Endothelial cell of umbilical vein (primary cell): ENCODE measurements around the gene NEDD4. TPM values are rescaled to one million over a fixed set of nuclear protein-coding genes. Genes with fewer than 3 reads are reported as not detected.

Experiments
- BruUV-seq: library from RNA; stranded (reverse); fragments of 400-500 nt; replicated peaks from 2 replicates; lab custom pipeline; 2021; lab: Mats Ljungman, UMichigan
- CTCF ChIA-PET: fragments of 300-600, 350-600 bp; sonication (Branson Sonifier 250); formaldehyde crosslinking; loops from one replicate; lab custom pipeline; 2021; ENCODE audit warnings: antibody characterized with exemption, inconsistent platforms; lab: Charles Lee
- POLR2A ChIA-PET: fragments of 300-600, 350-600 bp; sonication (Branson Sonifier 250); formaldehyde crosslinking; loops from one replicate; lab custom pipeline; 2021; ENCODE audit warnings: antibody characterized with exemption, inconsistent platforms; lab: Charles Lee
- DNase-seq: peaks from one replicate; pipeline ENCODE4 v3.0.0-alpha.2; 2011; ENCODE audit warnings: low read depth, low spot score
- FAIRE-seq: peaks from 2 replicates; lab custom pipeline; 2011; peaks lifted over from hg19 to GRCh38; lab: Jason Lieb, UNC
- H2AFZ ChIP-seq: 2 replicates; pipeline ENCODE4 v1.6.0; 2012; ENCODE audit warnings: low read depth, low read length, control low read depth, inconsistent platforms
- H3K27ac ChIP-seq: 2 replicates; pipeline ENCODE4 v1.5.1; 2011; ENCODE audit warnings: low read depth, mild to moderate bottlenecking, control low read depth, low read length, moderate library complexity; ENCODE audit not compliant: insufficient read depth
- H3K27me3 ChIP-seq, 2 experiments: 2 replicates each; pipeline versions ENCODE4 v1.6.0 to v1.6.1; 2011; ENCODE audit warnings: low read length in 2 of 2, mixed read lengths in 1 of 2; ENCODE audit not compliant: control insufficient read depth in 2 of 2, insufficient read depth in 2 of 2
- H3K36me3 ChIP-seq, 2 experiments: 2 replicates in 1 of 2; 3 replicates in 1 of 2; pipeline ENCODE4 v1.5.1; 2011; ENCODE audit warnings: low read length in 2 of 2, mild to moderate bottlenecking in 1 of 2, moderate library complexity in 1 of 2; ENCODE audit not compliant: control insufficient read depth in 2 of 2, insufficient read depth in 2 of 2; ENCODE audit errors: extremely low read depth in 1 of 2
- H3K4me1 ChIP-seq: 3 replicates; pipeline ENCODE4 v1.5.1; 2011; ENCODE audit warnings: mild to moderate bottlenecking, low read length; ENCODE audit not compliant: control insufficient read depth, insufficient read depth; ENCODE audit errors: extremely low read depth
- H3K4me2 ChIP-seq: 2 replicates; pipeline ENCODE4 v1.6.1; 2011; ENCODE audit warnings: low read length, control low read depth, mixed read lengths; ENCODE audit not compliant: insufficient read depth
- H3K4me3 ChIP-seq, 3 experiments: fragments of 200-600 bp in 1 of 3; sonication (generic), shearing (Covaris generic) in 1 of 3; replicated peaks in 1 of 3; 2 replicates each; pipeline ENCODE4 v1.5.1; 2011 to 2016; ENCODE audit warnings: control low read depth in 3 of 3, low read length in 3 of 3, mild to moderate bottlenecking in 2 of 3, inconsistent platforms in 1 of 3, low read depth in 1 of 3, moderate library complexity in 1 of 3; ENCODE audit not compliant: insufficient read depth in 1 of 3
- H3K79me2 ChIP-seq: 2 replicates; pipeline ENCODE4 v1.6.0; 2012; ENCODE audit warnings: low read length, inconsistent platforms; ENCODE audit not compliant: control insufficient read depth, insufficient read depth
- H3K9ac ChIP-seq: replicated peaks from 2 replicates; pipeline ENCODE3; 2011; ENCODE audit warnings: low read length, control low read depth; ENCODE audit not compliant: insufficient read depth; ENCODE audit errors: extremely low read depth
- H3K9me1 ChIP-seq: replicated peaks from 3 replicates; pipeline ENCODE4 v1.6.0; 2011; ENCODE audit warnings: mild to moderate bottlenecking, low read length; ENCODE audit not compliant: control insufficient read depth, insufficient read depth; ENCODE audit errors: extremely low read depth
- H3K9me3 ChIP-seq: replicated peaks from 2 replicates; pipeline ENCODE4 v1.5.1; 2012; ENCODE audit warnings: low read length, inconsistent platforms; ENCODE audit not compliant: control insufficient read depth, insufficient read depth
- H4K20me1 ChIP-seq: replicated peaks from 2 replicates; pipeline ENCODE3; 2011; ENCODE audit warnings: mild to moderate bottlenecking, low read length; ENCODE audit not compliant: control insufficient read depth, insufficient read depth; ENCODE audit errors: extremely low read depth
- EZH2 ChIP-seq: IDR thresholded peaks from 2 replicates; pipeline ENCODE4 v1.6.1; 2012; ENCODE audit warnings: borderline replicate concordance, low read depth, mild to moderate bottlenecking, moderate library complexity, low read length, inconsistent platforms; ENCODE audit not compliant: severe bottlenecking
- FOS ChIP-seq: IDR thresholded peaks from 2 replicates; pipeline ENCODE4 v1.6.1; 2011; ENCODE audit warnings: mild to moderate bottlenecking, low read length, moderate library complexity, borderline replicate concordance; ENCODE audit not compliant: insufficient read depth
- GATA2 ChIP-seq: IDR thresholded peaks from 2 replicates; pipeline ENCODE4 v1.7.0; 2011; ENCODE audit warnings: low read depth, mild to moderate bottlenecking, moderate library complexity, mixed read lengths, low read length; ENCODE audit not compliant: insufficient read length, insufficient read depth
- JUN ChIP-seq: IDR thresholded peaks from 2 replicates; pipeline ENCODE4 v1.6.1; 2011; ENCODE audit warnings: borderline replicate concordance, low read depth; ENCODE audit not compliant: insufficient read length, insufficient read depth
- MYC ChIP-seq: IDR thresholded peaks from one replicate; pipeline ENCODE4 v1.6.1; 2011; ENCODE audit warnings: mild to moderate bottlenecking, low read depth, low read length
- POLR2A ChIP-seq: IDR thresholded peaks from 2 replicates; pipeline ENCODE4 v1.6.1; 2012; ENCODE audit warnings: low read depth, mild to moderate bottlenecking, control low read depth, low read length
- POLR2AphosphoS5 ChIP-seq: IDR thresholded peaks from 2 replicates; pipeline ENCODE4 v1.6.1; 2012; ENCODE audit warnings: low read depth, mild to moderate bottlenecking, control low read depth, low read length, moderate library complexity; ENCODE audit not compliant: insufficient read depth
- dilution Hi-C: fragments of 300-500 bp; cut with MboI; formaldehyde crosslinking; loops from one replicate; pipeline ENCODE4 v1.15.0; 2019; ENCODE audit warnings: low sequenced_read_pairs; ENCODE audit not compliant: extremely low pct_ligation_motif_present
- intact Hi-C: fragments of 100-400 bp; cut with micrococcal nuclease; formaldehyde crosslinking; loops from one replicate; pipeline ENCODE4 v1.10.0; 2022
- polyA plus RNA-seq, 4 experiments: library from polyadenylated mRNA; depleted of rRNA in 3 of 4; stranded (reverse) in 3 of 4; unstranded in 1 of 4; fragments of >200 nt; gene quantifications; 2 replicates each; pipeline versions ENCODE4 v1.2.1 to v1.2.3, GENCODE V29; 2011 to 2012; ENCODE audit warnings: missing spikeins in 1 of 4
- total RNA-seq: library from RNA; stranded (reverse); gene quantifications from 2 replicates; pipeline ENCODE4 v1.2.3, GENCODE V29; 2021
- TF ChIP-seq, protein P1 (sequence below): IDR thresholded peaks from 2 replicates; pipeline ENCODE4 v1.6.1; 2011; ENCODE audit not compliant: insufficient read depth, insufficient read length
- TF ChIP-seq, protein P2 (sequence below), 2 donors: IDR thresholded peaks; 1 replicate in 1 of 2; 2 replicates in 1 of 2; pipeline ENCODE4 v1.5.1; 2011; ENCODE audit warnings: low read length in 2 of 2, mild to moderate bottlenecking in 2 of 2, moderate library complexity in 2 of 2, control low read depth in 1 of 2, inconsistent platforms in 1 of 2, low read depth in 1 of 2; ENCODE audit not compliant: insufficient read depth in 1 of 2; ENCODE audit errors: extremely low read depth in 1 of 2

Gene NEDD4
- total and polyA plus RNA-seq, 2 donors (not counting 3 experiments of a cell fraction or from before 2014, with no cell fraction given): 9.2 to 39.0 TPM

DNA sequence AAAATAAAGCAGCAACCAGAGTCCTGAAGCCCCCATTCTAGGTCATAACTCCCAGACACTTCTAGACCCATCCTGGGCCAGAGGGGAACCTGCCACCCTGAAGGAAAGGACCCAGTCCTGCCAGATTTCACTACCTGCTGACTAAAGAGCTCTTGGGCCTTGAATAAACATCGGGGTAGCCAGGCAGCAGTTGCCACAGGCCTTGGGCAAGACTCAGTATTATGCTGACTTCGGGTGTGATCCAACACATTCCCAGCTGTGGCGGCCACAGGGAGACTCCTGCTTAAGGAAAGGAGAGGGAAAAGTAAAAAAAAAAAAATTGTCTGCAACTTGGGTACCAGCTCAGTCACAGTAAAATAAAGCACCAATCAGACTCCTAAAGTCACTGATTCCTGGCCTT, 23.8 kb downstream of the NEDD4 start:
- H3K4me3 ChIP-seq: no peak overlapping the region
- H2AFZ ChIP-seq: no peak overlapping the region
- no peaks in the 10 kb centered on the region for H3K9me1 ChIP-seq
- no peaks in the 10 kb centered on the region for H3K4me1 ChIP-seq
- no peak overlapping the region for H3K4me2 ChIP-seq
- H3K79me2 ChIP-seq: peaks cover 50% of the 10 kb centered on the region
- FAIRE-seq (no peak), DNase-seq (no peak)
- intact Hi-C loops (no loop called here), dilution Hi-C loops (no loop called here)
- H3K27me3 ChIP-seq: no peaks in the 10 kb centered on the region
- CTCF ChIA-PET: no interaction called here
- no TSS peak for BruUV-seq
- POLR2A ChIA-PET: no interaction called here
- H3K36me3 ChIP-seq: peaks cover 0 to 2% of the 10 kb centered on the region in 2 experiments
- no peak for TF ChIP-seq EZH2
- TF ChIP-seq POLR2A: no peak
- TF ChIP-seq JUN: no peak
- TF ChIP-seq, protein P1, sequence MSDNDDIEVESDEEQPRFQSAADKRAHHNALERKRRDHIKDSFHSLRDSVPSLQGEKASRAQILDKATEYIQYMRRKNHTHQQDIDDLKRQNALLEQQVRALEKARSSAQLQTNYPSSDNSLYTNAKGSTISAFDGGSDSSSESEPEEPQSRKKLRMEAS: no peak
- TF ChIP-seq POLR2AphosphoS5: no peak
- TF ChIP-seq, protein P2, sequence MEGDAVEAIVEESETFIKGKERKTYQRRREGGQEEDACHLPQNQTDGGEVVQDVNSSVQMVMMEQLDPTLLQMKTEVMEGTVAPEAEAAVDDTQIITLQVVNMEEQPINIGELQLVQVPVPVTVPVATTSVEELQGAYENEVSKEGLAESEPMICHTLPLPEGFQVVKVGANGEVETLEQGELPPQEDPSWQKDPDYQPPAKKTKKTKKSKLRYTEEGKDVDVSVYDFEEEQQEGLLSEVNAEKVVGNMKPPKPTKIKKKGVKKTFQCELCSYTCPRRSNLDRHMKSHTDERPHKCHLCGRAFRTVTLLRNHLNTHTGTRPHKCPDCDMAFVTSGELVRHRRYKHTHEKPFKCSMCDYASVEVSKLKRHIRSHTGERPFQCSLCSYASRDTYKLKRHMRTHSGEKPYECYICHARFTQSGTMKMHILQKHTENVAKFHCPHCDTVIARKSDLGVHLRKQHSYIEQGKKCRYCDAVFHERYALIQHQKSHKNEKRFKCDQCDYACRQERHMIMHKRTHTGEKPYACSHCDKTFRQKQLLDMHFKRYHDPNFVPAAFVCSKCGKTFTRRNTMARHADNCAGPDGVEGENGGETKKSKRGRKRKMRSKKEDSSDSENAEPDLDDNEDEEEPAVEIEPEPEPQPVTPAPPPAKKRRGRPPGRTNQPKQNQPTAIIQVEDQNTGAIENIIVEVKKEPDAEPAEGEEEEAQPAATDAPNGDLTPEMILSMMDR (IDR thresholded peaks at IDR 0.05; ENCODE audit: extremely low read depth in 1 of 2, insufficient read depth in 1 of 2, low read depth in 1 of 2, low read length in 2 of 2): no peak
- no peak for TF ChIP-seq FOS
- TF ChIP-seq GATA2: no peak
- TF ChIP-seq MYC: no peak
- no peaks in the 10 kb centered on the region for H3K9me3 ChIP-seq
- H3K9ac ChIP-seq: no peak overlapping the region
- H3K27ac ChIP-seq: no peak overlapping the region
- peaks cover 2% of the 10 kb centered on the region for H4K20me1 ChIP-seq
